Measurements from ENCODE around the gene CYP3A5.

DNA sequence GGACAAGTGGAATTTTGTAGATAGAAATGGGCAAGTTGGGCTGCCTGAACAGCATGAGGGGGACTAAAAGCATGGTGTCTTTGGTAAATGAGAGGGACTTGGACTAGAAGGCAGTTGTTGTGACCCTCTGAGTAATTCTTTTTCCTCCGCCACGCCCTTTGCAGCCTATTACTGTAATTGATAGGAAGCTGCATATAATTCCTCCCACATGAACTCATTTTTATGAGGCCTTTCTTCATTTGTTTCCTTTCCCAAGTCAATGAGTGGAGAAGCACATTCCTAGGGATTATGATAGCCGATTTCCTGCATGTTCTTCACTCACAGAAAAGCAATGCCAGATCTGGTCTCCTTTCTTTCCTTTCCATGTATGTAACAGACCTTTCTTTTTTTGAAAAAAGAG lies 35.4 kb downstream of the CYP3A5 start:
- TF ChIP-seq, protein P1, sequence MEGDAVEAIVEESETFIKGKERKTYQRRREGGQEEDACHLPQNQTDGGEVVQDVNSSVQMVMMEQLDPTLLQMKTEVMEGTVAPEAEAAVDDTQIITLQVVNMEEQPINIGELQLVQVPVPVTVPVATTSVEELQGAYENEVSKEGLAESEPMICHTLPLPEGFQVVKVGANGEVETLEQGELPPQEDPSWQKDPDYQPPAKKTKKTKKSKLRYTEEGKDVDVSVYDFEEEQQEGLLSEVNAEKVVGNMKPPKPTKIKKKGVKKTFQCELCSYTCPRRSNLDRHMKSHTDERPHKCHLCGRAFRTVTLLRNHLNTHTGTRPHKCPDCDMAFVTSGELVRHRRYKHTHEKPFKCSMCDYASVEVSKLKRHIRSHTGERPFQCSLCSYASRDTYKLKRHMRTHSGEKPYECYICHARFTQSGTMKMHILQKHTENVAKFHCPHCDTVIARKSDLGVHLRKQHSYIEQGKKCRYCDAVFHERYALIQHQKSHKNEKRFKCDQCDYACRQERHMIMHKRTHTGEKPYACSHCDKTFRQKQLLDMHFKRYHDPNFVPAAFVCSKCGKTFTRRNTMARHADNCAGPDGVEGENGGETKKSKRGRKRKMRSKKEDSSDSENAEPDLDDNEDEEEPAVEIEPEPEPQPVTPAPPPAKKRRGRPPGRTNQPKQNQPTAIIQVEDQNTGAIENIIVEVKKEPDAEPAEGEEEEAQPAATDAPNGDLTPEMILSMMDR (IDR thresholded peaks at IDR 0.05; ENCODE audit: poor library complexity): no peak
- no peak for TF ChIP-seq EZH2 (IDR thresholded peaks at IDR 0.05; ENCODE audit: borderline replicate concordance)
